Measurements from ENCODE around the gene PKD1.

Gene PKD1

DNA sequence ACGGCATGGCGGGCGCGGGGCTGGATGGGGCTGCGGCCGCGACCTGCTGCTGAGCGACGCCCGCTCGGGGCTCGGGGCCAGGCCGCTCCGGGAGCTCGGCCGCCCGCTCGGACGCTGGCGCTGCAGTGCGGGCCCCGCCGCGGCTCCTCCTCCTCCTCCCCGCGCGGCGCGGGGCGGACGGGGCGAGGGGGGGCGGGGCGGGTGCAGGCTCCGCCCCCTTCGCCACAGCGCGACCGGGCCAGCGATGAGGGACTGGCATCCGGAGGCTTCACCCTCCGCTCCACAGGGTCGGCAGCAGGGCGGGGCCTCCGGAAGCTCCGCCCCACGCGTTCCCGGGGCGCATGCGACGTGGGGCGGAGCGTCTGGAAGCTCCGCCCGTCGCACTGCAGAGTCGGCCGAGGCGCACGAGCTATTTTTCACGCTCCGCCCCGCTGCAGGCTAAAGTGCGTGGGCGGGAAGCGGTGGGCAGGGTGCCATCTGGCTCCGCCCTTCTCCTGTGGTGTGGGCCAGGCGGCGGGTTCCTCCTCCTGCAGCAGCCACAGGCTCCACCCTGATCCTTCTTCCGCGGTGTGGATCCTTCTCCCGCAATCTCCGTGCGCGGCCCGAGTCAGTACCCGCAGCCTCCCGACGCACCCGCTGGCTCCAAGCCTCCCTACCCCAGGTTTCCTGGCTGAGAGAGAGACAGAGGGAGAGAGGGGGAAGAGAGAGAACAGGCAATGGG lies at the start of gene PKD1:
PKD1 (minus strand) TSS at position 129 of the 721 bp plus-strand sequence. CDS start 209 bp downstream, outside the sequence.
- DNase-seq: peak; percentile 98

DNA sequence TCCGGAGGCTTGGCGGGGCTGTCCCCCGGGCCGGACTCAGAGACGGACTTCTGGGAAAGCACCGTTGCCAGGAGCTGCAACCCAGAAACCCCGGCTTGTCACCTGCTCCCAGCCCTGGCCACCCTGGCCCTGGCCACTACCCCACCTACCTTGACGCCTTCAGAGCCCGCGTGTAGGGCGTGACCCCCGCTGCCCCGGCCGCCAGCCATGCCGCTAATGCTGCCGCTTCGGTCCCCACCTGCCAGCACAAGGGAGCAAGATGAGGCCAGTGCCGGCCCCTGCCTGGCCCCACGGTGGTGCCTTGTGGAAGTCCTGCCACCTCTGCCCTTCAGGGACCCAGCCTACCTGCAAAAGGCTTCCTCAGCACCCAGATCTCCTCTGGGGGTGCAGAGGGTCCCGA lies 49.3 kb upstream of the PKD1 start:
- DNase-seq: no peak

DNA sequence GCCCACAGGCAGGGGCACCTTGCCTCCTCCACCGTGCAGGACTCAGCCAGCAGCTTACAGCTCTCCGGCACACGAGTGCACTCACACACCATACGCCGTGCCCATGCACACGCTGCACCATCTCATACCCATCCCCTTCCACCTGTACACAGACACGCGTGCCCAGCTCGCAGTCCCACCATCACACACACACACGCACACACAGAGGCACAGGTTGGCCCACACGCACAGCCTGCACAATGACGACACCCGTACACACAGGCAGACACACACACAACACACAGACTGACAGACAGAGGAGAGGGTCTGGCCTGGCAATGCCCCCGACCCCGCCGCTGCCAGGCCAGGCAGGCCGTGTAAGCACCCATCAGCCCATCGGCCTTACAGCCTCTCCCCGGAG lies 48.6 kb upstream of the PKD1 start:
- DNase-seq: no peak

DNA sequence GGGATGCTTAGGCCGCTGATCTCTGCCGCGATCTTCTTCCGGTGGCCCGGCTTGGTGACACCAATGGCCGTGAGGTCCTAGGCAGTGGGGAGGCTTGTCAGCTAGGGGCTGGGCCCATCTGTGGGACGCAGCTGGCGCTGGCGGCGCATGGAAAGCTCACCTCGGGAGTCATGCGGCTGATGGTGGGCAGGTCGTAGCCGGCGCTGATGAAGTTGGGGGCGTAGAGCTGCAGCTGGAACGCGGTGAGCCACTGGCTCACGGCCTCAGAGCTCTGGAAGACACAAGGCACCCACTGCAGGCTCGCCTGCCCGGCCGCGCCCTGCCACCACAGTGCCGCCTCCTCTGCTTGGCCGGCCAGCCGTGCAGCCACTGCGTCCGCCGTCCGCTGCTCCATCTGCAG lies 48.0 kb upstream of the PKD1 start:
- no peak for DNase-seq

DNA sequence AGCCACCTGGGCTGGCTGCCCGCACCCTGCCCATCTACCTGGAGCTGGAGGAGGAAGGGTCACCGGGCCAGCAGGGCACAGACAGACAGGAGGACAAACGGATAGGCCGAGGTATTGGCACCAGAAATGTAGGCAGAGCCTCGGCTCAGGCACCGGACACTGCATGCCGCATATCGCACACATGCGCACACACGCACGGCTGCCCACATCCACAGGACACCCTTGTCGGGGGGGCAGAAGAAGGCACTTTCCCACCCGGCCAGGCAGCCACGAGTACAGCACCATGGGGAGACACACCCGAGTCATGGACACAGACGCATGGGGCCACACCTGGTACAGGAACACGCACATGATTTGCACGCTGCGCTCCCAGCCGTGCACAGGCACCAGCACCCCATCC lies 46.3 kb upstream of the PKD1 start:
- DNase-seq: no peak

DNA sequence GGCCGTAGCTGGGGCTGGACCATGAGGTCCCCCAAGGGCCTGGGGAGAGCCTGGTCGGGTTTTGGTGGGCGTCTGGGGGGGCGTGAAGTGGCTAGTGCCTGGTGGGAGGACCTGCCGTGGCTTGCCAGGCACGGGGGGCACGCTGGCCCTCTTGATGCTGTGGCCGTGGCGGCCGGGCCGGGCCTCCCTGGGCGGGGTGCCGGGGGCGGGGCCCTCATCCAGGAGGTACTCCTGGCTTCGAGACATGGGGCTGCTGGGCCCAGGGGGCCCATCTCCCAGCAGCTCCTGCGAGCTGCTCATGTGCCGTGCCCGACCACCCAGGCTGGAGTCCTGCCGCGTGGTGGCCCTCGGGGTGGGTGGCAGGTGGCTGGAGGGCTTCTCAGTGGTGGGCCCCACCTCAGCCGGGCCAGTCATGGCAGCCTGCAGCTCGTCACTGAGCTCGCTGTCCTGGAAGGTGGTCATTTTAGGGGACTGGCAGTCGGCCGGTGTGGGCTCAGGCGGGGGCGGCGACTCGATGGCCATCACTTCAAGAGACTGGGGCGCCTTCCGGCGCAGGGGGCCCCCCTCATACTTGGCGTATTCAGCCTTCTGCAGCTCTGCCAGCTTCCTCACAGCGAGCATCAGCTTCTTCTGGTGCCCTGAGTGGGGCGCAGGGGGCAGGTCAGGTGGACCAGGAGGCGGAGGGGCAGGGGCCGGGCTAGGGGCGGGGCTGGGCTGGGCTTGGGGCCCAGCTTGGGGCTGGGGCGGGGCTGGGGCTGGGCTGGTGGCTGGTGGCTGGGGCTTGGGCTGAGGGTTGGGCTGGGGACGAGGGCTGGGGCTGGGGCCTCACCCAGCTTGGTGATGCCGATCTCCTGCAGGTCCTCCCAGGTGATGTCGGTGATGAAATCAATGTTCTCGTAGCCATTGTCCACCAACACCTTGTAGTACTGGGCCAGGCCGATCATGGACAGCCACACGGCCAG lies 45.5 kb upstream of the PKD1 start:
- no peak for DNase-seq

DNA sequence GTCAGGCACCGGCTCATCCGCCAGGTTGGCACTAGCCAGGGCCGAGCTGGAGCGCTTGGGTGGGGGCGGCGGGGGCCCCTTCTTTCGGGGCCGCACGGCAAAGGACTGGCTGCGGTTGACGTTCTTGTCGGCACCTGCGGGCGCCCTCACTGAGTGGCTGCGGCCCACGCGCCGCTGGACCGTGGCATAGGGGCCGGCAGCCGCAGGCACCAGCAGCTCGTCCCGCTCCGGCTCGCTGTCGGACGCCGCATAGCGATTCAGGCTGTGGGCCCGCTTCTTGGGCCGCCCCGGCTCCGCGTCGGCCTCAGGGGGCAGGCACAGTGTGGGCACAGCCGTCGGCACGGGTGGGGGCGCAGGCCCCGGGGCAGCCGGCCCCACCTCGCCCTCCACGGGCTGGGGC lies 44.8 kb upstream of the PKD1 start:
- DNase-seq: no peak

DNA sequence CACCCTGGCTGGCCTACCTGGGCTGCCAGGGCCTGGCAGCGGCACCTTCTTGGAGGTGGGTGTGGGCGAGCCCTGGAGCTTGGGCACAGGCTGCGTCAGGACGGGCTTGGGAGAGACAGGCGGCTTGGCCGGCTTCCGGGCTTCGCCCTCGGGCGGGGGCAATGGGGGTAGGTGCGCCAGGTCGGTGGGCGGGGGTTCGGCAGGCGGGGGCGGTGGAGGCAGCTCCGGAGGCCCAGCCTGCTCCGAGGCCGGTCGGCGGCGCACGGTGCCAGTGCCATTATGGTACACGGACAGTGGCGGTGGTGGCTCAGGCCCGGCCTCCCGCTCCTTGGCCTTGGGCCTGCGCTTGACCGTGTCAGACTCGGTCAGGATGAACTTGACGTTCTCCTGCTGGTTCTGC lies 43.9 kb upstream of the PKD1 start:
- no peak for DNase-seq

DNA sequence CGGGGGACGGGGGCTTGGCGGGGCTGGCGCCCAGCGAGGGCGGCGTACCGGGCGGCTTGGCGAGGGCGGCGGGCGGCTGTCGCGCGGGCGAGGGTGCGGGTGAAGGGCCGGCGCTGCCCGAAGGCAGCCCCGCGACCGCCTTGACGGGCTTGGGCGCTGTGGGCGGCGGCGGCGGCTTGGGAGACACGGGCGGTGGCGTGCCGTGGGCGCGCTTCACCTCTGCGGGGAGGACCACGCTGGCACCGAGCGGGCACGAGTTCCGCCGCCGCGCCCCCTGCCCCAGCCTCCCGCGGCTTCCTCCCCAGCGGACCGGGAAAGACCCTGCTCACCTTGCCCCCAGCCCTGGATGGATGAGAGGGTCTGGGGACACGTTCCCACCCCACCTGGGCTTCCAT lies 43.4 kb upstream of the PKD1 start:
- DNase-seq: no peak

DNA sequence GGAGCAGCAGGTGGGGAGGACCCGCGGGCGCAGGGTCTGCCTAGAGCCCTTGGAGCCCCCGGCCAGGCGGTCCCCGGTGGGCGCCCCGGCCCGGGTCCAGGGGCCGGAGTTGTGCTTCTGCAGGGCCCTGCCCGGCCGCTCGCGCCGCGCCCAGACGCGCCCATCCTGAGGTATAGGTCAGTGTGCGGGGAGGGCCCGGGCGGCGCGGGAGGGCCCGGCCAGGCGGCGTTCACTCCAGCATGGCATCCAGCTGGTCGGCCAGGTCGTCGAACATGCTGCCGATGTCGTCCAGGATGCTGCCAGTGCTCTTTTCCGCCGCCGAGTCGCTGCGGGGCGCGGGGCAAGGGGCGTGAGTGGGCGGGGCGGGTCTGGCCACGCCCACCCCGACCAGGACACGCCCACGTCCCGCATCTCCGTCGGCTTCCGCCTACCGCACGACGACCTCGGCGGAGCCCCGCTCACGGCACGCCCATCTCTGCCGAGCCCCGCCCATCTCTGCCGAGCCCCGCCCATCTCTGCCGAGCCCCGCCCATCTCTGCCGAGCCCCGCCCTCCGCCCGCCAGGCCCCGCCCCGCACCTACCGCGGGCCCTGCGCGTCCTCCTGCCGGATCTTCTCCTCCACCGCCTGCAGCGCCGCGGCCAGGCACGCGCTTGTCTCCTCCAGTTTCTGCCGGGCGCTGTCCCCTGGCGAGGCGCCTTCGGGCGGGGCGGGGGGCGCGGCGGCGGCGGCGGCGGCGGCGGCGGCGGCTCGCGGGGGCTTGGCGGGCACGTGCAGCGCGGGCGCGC lies 42.8 kb upstream of the PKD1 start:
- no peak for DNase-seq

DNA sequence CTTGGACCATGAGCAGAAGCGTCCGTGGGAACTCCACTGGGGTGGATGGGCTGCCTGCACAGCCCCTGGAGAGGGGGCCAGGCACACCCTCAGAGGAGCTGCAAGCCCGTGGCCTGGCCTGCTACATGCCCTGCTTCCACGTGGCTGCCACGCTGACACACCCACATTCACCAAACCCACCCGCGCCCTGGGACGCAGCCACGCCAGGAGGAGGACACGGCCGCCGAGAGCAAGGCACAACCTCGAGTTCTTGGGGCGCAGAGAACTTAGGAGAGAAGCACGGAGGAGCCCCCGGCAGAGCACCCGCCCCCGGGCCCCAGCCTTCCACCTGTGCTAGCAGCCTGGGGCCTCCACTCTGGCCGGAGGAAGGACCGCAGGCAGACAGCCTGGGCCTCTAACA lies 41.9 kb upstream of the PKD1 start:
- no peak for DNase-seq

DNA sequence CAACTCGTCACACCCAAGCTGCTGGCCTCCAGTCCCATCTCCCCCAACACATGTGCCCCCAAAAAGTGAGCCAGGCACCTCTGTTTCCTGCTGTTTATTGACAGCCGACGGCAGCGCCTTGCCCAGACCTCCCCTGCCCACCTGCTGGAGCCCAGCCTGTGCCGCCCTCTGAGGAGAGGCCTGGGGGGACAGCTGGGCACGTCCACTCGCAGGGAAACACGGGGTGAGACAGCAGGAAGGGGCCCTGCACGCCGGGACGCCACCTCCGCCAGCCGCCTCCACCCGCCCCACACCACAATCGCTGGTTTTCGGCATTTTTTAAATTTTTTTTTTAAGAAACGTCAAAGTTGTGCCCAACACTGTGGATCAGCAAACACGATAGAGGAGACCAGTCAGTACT lies 41.4 kb upstream of the PKD1 start:
- DNase-seq: no peak

DNA sequence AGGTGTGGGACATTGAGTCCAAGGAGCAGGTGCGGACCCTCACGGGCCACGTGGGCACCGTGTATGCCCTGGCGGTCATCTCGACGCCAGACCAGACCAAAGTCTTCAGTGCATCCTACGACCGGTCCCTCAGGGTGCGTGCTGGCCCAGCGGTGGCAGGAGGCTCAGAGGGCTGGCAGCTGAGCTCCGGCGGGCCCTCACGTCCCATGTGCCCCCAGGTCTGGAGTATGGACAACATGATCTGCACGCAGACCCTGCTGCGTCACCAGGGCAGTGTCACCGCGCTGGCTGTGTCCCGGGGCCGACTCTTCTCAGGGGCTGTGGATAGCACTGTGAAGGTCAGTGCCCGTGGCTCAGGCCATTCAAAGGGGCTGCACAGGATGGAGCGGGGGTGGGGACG lies 40.3 kb upstream of the PKD1 start:
- no peak for DNase-seq

DNA sequence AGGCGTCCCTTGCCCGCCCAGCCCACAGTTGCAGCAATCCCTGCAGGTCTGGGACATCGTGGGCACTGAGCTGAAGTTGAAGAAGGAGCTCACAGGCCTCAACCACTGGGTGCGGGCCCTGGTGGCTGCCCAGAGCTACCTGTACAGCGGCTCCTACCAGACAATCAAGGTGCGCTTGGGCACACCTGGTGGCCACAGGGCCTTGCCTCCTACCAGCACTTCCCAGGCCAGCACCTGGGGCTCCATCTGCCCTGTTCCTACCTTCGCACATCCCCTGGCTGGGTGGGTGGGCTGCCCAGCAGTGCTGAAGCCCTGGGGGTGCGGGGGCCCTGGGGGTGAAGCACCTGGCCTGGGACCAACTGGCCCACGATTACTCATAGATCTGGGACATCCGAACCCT lies 39.8 kb upstream of the PKD1 start:
- no peak for DNase-seq

DNA sequence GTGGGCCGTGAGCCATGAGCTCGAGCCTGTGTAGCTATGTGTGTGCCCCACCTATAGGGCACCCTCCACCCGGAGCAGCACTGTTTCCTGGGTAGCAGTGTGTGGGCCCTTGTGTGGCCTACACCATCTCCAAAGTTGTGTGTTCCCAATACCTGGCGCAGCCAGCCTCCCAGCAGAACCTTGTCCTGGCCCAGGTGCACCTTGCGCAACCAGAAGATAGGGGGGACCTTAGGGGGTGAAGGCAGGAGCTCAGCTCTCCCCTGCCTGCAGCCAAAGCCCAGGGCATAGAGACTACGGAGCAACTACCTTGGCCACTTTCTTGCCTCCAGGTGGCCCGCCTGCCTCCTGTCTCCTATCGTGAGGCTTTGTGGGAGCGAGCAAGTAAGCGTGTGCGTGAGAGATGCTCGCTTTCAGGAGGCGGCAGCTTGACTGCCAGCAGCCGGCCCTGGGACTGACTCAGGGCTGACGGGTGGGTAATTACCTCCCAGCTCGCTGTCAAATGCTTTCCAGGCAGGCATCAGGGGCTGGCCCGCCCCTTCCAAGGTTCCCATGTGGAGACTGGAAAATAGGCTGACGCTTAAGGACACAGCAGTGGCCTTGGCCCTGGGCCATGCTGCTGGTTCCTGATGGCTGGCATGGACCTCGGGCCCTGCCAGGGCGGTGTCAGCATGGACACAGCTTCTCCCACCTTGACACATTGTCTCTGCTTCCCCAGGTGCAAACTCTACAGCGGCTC lies 38.9 kb upstream of the PKD1 start:
- no peak for DNase-seq

DNA sequence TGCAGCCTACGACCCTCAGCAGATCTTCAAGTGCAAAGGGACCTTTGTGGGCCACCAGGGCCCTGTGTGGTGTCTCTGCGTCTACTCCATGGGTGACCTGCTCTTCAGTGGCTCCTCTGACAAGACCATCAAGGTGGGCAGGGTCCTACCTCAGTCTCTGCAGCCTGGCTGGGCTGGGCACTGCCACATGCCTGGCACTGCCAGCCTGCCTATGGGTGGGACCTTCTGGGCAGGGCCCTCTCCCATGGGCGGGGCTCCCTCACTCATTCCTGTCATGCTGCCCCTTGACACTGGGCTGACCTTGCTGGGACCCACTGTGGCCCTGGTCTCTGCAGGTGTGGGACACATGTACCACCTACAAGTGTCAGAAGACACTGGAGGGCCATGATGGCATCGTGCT lies 38.2 kb upstream of the PKD1 start:
- DNase-seq: no peak

DNA sequence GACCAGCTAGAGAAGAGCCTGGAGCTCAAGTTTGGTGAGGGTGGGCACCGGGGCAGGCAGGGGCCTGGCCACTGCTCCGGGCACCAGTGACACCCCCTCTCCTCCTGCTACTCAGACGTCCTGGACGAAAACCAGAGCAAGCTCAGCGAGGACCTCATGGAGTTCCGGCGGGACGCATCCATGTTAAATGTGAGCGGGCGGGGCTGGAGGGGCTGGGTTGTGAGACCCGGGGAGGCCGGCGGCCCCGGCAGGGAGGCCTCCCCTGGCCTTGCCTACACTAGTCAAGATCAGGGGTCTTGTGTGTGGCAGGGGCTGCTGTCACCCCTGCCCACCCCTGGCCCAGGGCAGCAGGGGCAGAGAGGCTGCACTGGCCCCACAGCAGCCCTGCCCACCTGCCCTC lies 37.7 kb upstream of the PKD1 start:
- no peak for DNase-seq

DNA sequence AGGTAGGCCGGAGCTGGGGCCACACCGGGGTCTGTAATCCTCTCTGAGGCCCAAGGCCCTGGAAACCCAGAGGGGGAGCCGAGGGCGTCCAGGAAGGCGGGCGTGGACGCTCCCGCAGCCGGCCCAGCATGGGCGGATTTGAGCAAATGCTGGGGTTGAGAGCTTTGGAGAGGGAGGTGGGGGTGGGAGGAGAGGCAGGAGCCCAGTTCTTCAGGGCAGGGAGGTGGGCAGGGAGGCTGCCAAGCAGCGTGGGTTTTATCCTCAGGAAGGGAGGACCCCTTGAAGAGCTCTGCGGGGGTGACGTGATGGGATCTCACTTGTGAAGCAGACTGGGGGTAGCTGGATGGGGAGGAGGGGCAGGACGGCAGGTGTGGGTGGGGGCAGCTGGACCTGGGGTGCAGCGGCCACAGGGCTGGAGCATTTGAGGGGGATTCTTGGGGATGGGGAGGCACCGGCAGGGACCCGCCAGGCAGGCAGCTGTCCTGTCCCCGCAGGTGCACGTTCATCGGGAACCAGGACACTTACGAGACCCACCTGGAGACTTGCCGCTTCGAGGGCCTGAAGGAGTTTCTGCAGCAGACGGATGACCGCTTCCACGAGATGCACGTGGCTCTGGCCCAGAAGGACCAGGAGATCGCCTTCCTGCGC lies 37.1 kb upstream of the PKD1 start:
- no peak for DNase-seq

DNA sequence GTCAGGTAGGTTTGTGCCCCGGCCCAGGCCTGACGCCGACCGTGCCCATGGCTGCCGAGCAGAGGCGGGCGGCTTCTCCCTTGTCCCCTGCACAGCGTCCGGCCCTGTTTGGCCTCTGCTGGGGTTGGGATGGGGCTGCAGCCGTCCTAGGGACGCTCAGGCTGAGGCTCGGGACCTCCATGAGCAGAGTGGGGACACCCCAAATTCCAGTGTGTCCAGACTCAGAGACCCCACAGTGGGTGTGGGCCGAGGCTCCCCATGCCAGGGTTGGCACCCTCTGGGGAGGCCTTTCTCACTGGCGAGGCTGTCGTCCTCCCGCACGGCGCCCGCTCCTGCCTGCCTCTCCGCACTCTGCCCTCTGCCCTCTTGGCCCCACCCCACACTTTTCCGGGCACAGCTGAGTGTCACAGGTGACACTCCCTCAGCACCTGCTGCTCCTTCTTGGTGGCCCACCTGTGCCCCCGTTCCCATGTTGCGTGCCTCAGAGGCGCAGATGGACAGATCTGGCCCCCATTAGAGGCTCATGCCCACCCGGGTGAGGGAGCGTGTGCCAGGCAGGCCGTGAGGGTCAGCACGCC lies 36.0 kb upstream of the PKD1 start:
- no peak for DNase-seq

DNA sequence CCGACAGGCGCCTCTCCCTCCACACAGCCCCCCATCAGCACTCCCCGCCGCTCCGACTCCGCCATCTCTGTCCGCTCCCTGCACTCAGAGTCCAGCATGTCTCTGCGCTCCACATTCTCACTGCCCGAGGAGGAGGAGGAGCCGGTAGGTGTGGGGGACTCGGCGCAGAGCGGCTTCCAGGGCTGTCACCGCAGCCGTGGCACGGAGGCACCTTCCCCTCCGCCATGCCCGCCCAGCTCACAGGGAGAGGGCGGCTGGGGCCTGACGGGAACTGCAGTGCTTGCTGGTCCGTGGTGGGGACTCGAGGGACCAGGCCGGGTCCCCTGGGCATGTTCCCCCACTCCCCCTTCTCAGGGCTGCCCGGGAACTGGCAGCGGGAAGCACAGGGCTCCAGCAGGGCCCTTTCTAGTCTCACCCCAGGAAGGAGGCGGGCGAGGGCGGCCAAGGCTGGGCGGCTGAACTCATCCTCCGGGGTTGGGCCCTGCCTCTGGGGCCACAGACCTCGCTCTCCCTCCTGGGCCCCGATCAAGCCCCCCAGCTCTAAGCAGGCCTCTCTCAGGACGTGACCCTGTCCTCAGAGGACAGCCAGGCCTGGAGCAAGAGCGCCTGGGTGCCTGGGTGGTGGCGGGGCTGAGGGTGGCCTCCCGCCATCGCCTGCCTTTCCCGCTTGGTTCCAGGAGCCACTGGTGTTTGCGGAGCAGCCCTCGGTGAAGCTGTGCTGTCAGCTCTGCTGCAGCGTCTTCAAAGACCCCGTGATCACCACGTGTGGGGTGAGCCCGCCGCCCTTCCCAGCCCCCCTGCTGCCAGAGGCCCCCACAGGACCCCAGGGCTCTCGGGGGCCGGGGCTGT lies 35.1 kb upstream of the PKD1 start:
- no peak for DNase-seq

DNA sequence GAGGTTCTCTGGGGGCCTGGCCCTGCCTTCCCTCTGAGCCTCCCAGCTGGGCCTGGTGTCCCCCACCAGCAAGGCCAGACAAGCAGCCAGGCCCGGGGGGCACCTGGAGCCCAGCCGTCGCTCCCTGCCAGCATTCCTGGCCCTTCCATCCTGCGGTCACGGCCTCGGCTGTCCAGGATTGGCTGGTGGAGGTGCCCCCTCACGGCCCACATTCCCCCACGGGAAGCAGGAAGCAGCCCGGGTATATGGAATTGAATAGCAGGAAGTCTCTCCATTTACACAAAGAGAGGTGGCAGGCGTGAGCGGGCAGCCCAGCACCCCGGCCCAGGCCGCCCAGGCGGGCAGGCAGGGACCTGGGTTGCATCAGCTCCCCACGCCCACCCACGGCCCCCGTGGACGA lies 34.4 kb upstream of the PKD1 start:
- DNase-seq: no peak

Data from activated T-cell treated with anti-CD3 and anti-CD28 coated beads for 4 hours (primary cell).